SIG-M5 treated with dmso at 0.1 percent for 504 hours (cell line): Measurements from ENCODE around the gene RNF19B.

ENCODE experiments used
- DNase-seq: peaks from one replicate; lab custom pipeline; 2025; ENCODE audit not compliant: unreplicated experiment; lab: John Stamatoyannopoulos, UW

Gene RNF19B

DNA sequence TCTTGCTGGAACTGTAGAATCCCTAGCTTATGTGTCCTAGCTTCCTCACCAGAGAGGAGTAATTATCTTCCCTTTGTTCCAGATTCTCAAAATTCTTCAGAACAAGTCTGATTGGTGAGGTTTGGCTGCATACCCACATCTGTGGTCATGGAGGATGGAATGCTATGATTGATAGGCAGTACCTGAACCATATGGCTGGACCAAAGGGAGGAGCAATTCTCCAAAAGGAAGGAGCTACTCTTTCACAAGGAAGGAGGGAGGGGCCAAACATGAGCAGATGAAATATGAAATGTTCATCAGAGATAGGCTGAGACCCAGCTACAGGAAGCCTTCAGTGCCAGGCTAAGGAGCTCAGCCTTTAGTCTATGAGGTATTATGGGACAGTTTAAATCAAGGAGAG is 5.0 kb upstream of the RNF19B start:
- no peak for DNase-seq

DNA sequence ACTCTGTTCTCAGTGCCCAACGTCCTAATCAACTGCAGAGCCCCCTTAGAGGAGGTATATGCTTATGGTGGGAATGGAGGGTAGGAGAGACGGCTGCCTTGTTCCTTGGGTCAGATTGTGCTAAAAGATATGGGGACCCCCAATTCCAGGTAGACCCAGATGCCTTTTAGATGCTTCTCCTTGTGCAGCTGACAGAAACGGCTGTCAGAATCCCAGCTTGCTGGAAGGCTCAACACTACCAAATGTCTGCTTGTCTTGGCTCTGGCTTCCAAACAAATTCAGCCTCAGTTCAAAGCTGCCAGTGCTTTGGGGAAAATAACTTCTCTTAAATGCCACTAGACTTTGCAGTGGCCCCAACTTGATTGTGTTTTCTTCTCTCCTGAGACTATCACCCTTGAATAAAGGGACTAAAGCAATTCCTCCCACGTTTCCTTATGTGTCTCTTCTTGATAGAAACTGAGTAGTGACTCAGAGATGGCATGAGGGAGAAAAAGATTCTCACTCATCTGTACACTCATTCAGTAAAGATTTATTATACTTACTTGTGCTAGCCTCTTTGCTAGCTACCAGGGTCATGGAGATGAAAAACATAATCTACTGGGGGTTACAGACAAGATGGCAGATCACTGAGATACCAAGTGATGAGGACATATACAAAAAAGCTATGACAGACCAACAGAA is 3.4 kb upstream of the RNF19B start:
- DNase-seq: no peak

DNA sequence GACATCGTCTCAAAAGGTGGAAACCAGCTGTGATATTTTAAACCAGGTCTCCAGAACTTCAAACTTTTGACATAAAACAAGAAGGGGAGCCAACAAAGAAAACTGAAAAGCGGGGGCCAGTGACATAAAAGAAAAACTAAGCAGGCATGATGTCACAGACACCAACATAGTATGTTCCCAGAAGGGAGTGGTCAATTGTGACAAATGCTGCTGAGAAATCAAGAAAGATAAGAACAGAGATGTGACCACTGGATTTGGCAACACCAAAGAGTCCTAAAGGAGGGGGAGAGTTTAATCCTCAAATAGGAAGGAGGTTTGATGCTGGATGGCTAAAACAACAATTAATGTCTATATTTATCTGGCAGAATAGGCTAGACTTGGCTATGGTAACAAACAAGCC is 2.3 kb upstream of the RNF19B start:
- no peak for DNase-seq

DNA sequence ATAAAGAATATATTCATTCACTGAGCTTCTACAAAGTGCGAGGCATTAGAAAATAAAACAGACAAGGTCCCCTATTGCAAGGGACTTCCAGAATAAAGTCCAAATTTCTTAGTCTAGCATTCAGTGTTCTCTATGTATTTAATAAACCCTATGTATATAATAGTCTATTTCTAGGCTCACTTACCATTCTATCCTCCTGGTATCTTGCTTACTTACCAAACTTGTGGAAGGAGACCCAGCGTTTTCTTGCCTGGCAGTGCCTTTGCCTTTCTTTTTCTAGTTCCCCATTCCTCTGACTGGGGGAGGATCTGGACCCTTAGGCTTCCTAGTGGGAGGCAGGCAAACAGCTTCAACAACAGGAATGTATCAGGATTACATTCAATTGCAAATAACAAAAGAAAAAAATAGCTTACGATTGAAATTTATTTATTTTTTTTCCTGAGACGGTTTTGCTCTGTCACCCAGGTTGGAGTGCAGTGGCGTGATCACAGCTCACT is 690 bp upstream of the RNF19B start:
- DNase-seq: no peak

DNA sequence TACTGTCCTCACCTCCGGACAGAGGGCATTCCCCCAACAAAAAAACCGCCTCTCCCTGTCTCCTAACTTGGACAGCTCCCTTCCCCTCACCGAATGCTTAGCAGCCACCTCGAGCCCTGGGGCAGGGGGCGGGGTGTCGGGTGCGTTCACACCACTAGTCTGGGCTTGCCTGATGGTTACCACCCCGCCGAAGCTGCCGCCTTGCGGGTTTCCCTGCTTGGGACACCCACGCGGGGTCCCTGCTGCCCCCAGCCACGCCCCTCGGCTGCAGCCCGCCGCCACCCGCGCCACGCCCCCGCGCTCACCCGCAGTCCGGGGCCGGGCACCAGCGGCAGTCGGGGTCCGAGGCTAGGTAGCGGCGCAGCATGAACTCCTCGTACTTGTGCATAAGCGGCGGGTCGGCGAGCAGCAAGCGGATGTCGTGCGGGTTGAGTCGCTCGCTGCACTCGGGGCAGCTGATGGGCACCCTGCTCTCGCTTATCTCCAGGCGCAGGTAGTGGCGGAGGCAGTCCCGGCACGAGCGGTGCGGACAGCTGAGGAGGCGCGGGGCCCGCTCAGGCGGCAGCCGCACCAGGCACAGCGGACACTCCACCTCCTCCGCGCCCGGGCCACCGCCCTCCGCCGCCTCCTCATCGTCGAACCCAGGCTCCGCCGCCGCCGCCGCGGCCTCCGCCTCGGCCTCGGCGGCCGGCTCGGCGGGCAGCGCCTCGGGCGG is 706 bp downstream of the RNF19B start:
- DNase-seq: peak; percentile 50

DNA sequence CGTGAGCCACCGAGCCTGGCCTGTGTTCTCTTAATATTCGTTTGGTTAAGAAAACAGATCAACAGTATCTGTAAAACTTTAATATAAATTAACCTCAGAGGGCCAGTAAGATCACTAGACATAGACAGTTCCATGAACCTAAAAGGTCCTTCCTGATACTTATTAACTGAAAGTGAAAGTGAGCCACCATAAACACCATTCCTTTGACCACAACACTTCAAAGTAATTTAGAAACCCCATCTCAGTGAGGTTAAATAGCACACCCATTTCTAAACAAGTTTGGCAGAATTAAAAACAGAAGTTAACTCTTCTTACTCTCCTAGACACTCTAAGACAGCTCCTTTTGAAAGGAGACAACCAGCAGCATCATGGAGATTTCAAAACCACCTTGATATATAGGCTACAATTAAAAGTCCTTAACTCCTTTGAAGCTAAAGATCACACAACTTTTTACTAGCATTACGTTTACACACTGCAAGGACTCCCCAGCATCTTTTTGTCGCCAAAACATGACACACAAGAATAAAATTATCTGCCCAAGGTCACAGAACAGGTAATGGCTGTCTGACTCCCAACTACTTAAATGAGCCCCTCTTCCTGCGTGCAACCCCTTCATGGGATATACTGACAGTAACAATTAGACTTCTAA is 2.2 kb downstream of the RNF19B start:
- DNase-seq: peak; percentile 27

DNA sequence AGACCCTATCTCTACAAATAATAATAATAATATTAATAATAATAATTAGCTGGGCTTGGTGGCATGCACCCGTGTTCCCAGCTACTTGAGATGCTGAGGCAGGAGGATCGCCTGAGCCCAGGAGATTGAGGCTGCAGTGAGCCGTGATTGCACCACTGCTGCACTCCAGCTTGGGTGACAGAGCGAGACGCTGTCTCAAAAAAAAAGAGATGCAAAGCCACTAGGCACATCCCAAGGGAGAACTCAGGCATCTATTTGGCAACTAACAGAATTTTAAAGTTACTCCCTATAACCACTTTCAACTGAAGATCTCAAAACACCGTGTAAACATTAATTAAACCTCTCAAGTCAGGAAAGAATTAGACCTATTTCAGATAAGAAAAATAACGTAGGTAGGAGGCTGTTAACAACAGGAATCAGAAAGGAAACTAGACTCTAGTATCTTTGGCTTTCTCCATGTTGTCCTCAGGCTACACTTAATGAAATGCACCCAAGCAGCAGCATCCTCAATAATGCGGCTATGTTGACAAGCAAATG is 3.7 kb downstream of the RNF19B start:
- no peak for DNase-seq

DNA sequence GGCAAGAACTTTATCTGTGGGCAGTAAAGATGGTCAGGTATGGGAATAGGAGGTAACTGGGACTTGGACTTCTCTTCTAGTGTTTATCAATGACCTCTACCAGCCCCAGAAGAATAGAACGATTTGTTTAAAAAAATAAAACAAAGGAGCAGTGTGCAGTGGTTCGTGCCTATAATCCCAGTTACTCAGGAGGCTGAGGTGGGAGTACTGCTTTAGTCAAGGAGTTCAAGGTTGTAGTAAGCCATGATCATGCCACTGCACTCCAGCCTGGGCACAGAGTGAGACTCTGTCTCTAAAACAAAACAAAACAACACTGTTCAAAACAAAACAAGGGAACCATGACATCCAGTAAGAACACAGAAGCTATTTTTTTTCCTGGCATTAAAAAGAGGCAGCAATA is 4.3 kb downstream of the RNF19B start:
- DNase-seq: no peak

DNA sequence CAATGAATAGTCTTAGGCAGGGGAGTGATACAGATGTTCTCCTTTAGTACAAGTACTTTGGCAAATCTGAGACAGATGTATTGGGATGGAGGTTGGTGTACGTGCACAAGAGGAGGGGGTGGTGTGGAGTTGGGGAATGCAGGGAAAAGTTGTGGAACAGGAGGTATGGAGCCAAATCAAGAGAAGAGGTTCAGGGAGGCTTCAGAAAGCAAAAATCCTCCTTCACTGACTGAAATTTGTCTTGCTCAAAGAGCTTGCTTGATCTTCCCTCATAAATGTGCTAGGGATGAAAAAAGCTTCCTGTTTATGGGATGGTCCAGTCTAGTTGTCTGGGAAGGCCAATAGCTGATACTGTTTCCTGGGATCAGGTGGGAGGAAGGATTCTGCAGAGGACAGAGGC is 5.8 kb downstream of the RNF19B start:
- DNase-seq: no peak

DNA sequence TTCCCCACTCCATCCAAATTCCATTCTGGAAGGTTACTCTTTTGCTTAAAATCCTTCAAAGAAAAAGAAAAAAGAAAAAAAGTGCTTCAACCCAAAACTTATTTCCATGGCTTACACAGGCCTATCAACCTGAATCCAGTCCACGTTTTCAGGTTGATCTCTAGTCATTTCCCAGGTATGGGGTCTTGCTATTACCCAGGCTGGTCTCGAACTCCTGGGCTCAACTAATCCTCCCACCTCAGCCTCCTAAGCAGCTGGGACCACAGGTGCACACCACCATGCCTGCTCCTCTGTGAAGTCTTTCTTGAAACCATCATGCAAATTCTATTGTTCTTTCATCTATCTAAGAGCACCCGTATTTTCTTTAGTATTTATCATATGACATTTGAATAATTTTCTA is 7.6 kb downstream of the RNF19B start:
- DNase-seq: no peak

DNA sequence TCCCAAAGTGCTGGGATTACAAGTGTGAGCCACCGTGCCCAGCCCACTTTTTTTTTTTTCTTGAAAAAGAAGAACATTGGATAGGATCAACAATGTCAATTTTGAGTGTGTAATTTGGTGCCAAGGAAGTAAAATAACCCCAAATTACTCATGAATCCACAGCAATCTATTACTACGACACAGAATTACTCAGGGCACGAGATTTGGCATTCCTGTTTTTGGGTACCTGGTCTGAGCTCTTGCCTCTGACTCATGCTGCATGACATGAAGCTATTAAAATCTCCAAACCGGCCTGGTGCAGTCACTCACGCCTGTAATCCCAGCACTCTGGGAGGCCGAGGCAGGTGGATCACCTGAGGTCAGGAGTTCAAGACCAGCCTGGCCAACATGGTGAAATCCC is 10.4 kb downstream of the RNF19B start:
- DNase-seq: no peak

DNA sequence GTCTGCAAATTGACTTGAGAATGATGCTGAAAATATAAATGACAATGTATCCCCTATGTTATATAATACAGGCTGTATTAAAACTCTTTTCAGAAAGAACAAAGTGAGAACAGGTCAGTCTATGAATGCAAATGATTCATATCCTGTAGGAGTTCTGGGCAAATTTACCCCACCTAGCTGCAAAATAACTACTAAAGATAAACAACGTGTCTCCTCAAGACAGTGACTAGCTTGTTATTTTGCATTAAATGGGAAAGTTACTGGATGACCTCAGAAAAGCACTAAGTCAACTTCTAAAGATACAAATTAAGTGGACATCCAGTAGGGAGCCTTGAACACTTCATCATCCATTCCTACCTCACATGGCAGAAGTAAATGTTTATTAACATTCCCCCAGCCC is 11.1 kb downstream of the RNF19B start:
- no peak for DNase-seq

DNA sequence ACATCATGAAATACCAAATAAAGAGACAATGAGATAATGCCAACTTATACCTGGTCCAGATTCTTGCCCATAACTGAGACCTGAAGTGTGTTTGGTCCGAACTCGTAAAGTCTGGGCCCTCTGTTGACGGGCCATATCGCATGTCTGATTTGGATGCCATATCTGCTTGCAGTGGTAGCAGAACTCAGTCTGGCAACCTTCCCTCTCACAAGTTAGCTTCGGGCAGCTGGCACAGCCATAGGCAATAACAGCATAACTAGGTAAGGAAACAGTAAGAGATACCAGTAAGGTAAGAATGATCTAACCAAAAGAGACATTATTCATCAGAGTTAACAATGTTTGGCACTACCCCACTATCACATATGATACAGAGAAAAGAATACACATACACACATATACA is 15.1 kb downstream of the RNF19B start:
- no peak for DNase-seq

DNA sequence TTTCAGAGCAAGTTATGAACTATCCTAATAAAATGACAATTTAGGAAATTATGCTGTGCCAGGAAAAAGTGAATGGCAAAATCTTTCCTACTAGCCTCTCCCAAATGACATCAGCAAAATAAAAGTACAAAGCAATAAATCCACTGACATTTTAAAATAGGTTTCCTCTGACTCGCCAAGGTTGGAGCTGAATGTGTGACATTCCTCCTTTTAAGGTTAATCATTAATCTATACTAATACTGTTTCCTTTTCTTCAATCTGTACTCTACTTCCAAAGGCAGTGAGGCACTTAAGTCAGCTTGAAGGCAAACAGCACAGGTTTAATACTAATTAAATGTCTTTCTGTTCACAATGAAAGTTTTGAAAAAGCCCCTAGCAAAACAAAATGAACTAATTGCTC is 15.7 kb downstream of the RNF19B start:
- DNase-seq: no peak

DNA sequence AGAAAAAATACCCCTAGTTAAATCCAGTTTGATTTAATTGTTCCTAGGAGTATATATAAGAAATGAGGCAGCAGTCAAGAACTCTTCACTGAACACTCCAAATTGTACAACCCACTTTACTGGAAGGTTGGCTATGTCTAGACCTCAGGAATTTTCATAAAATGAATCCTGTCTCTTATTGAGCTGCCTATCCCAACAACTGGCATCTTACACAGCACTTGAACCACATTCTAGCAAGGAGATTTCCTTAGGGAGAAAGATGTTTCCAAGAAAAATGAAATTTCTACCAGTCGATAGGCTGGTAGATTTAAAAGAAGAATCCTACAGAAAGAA is 16.3 kb downstream of the RNF19B start:
- no peak for DNase-seq

DNA sequence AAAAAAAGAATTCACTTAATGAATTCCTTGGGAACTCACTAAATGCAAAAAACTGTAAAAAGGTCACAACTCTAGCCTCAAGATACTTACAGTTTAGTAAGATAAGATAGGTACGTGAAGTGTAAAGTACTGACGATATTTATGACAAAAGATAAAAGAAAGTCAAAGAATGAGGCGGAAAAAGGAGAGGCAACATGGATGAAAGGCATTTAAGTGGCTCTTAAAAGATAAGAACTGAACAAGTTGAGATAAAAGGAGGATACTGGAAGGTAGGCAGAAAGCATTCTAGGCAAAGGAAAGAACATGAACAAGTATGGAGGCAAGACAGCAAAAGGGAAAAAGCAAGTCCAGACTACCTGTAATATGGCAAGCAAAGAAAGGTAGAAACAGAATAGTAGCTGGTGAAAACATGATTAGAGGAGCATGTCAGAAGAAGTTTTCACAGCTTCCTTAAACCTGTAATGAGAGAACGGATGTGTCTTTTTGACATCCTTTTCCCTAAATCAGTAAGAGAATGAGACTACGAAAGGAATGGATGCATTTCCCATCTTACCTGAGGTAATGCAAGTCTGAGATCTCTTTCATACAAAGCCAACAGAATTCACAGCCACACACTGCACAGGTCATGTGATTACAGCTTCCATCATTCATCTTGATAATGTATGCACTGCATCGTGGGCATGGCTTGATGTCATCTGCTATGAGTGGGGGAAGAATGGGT is 16.8 kb downstream of the RNF19B start:
- no peak for DNase-seq

DNA sequence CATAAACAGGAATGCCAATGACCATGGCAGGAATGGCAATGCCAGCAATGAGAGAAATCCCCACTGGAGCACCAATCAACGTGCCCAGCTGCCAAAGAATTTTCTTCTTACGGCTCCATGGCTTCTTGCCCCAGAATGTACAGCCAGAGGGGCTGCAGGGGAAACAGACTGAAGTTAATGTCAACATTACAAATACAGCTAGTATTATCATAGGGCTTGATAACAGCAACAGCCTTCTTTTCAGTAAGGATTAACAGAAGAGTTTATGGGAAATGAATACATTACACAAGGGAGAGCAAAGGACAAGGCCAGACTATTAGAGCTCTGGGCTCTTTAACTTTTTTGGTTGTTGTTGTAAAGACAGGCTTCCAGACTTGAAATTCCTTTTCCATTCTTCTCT is 18.2 kb downstream of the RNF19B start:
- no peak for DNase-seq

DNA sequence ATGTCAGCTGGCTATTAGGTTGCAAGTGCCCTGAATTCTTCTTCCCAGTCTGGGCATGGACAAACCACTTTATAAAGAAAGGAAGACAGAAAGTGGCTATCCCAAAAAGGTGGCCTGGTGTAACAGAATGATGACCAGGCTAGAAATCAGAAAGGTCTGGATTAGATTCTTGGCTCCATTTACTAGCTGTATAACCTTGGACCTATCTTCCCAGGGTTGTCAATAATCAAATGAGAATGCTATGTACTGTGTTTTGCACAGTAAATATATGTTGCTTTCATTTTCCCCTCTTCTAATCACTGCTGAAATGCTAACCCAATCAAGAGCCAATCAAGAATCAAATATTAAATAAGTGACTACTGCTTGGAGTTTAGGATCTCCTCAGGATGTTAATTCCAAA is 20.4 kb downstream of the RNF19B start:
- no peak for DNase-seq

DNA sequence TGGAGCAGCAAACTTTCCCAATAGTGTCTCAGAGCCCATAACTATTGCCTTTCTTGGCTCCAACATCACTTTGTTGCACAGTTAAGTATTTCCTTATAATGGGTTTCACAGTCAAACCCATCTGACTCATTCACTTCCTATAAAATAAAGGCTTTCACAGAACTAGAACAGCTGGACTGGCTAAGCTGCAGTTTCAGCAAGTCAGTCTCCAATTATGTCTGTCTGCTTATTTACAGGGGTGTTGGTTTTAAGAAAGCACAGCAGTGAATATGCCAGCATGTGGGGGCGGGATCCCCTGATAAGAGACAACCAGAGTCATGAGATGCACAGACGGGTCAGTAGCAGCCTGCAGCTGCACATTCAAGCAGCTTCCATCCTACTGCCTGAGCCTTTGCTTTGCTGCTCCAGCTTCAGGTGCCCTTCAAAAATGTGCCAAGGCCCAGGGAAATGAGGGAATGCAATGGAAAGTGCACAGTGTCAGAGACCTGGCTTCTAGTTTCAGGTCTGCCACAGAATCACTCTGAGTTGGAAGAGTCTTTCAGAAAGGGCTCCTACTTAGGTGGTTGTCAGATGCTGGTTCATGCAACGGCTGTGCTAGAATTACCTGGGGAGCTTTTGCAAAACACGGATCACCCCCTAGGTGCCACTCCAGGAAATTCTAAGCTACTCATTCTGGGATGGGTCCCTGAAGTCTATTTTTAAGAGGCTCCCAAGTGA is 24.8 kb downstream of the RNF19B start:
- peak; percentile 79 for DNase-seq

DNA sequence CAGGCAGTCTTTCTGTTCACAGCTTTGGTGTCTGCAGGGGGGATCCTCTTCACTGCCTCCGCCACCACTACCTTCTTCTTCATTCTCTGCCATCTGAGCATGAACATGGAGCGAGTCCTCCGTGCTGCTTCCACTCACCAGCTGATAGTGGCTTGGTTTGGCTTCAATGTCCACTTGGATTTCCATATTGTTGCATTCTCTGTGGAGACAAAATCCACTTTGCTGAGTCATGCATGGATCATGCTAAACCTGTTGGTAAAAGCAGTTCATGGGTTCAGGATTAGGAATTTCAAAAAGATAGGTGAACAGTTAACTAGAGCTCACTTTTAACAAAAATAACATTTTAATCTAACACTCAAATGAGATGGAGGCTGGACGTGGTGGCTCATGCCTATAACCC is 27.5 kb downstream of the RNF19B start:
- DNase-seq: no peak

DNA sequence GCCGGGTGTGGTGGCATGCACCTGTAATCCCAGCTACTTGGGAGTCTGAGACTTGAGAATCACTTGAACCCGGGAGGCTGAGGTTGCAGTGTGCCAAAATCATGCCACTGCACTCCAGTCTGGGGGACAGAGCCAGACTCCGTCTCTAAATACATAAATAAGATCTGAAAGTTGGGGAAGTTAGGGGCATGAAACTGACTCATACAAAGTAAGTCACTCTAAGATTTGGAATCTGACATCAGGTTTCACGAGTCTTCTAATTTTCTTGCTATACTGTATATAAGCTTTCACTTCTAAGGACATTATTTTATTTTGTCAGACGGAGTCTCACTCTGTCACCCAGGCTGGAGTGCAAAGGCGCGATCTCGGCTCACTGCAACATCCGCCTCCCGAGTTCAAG is 30.1 kb downstream of the RNF19B start:
- no peak for DNase-seq
